SK-N-SH treated with all-trans-retinoic acid at 6 μM for 48 hours (cell line): ENCODE results near the gene GRIK2.
"Not testable (repeated sequence)": the region's sequence is repeated elsewhere in the genome, so short reads cannot be mapped to it uniquely, and the experiment has no call there.

Source experiments
- ATAC-seq: fragments of 200-7000 bp; cut with Tn5 transposase; 3 replicates; pipeline ENCODE4 v1.9.1; 2020; ENCODE audit warnings: mild to moderate bottlenecking, moderate library complexity
- CREB5 ChIP-seq: fragments of 250-450 bp; sonication (Bioruptor Pico); IDR thresholded peaks from 2 replicates; pipeline ENCODE4 v1.5.1; 2020; ENCODE audit warnings: low read depth, mild to moderate bottlenecking, moderate library complexity
- CSDC2 ChIP-seq: fragments of 250-450 bp; sonication (Bioruptor Pico); IDR thresholded peaks from 2 replicates; pipeline ENCODE4 v1.5.0; 2020; ENCODE audit warnings: mild to moderate bottlenecking, moderate library complexity
- CSRNP3 ChIP-seq: fragments of 250-450 bp; sonication (Bioruptor Pico); IDR thresholded peaks from 2 replicates; pipeline ENCODE4 v1.5.1; 2021; ENCODE audit warnings: mild to moderate bottlenecking, moderate library complexity
- GLIS3 ChIP-seq: fragments of 250-450 bp; sonication (Bioruptor Pico); IDR thresholded peaks from 2 replicates; pipeline ENCODE4 v1.5.0; 2020; ENCODE audit warnings: mild to moderate bottlenecking, moderate library complexity
- ISL1 ChIP-seq: fragments of 250-450 bp; sonication (Bioruptor Pico); IDR thresholded peaks from 2 replicates; pipeline ENCODE4 v2.1.2; 2022; ENCODE audit warnings: mild to moderate bottlenecking, moderate library complexity
- OSR1 ChIP-seq: fragments of 250-450 bp; sonication (Bioruptor Pico); IDR thresholded peaks from 2 replicates; pipeline ENCODE4 v1.8.0; 2022; ENCODE audit warnings: moderate library complexity, mild to moderate bottlenecking, inconsistent platforms
- PATZ1 ChIP-seq: fragments of 250-450 bp; sonication (Bioruptor Pico); IDR thresholded peaks from 2 replicates; pipeline ENCODE4 v1.8.0; 2020; ENCODE audit warnings: mild to moderate bottlenecking, moderate library complexity, borderline replicate concordance
- POU6F1 ChIP-seq: fragments of 250-450 bp; sonication (Bioruptor Pico); IDR thresholded peaks from 2 replicates; pipeline ENCODE4 v1.8.0; 2021; ENCODE audit warnings: low read depth, mild to moderate bottlenecking, moderate library complexity, borderline replicate concordance
- SNAI2 ChIP-seq: fragments of 250-450 bp; sonication (Bioruptor Pico); IDR thresholded peaks from 2 replicates; pipeline ENCODE4 v1.5.0; 2020; ENCODE audit warnings: mild to moderate bottlenecking, moderate library complexity
- TCF4 ChIP-seq: fragments of 250-450 bp; sonication (Bioruptor Pico); IDR thresholded peaks from 2 replicates; pipeline ENCODE4 v1.8.0; 2021; ENCODE audit warnings: mild to moderate bottlenecking, moderate library complexity, borderline replicate concordance
- TOX ChIP-seq: fragments of 250-450 bp; sonication (Bioruptor Pico); IDR thresholded peaks from 2 replicates; pipeline ENCODE4 v1.8.0; 2021; ENCODE audit warnings: mild to moderate bottlenecking, moderate library complexity, borderline replicate concordance
- TSHZ2 ChIP-seq: fragments of 250-450 bp; sonication (Bioruptor Pico); IDR thresholded peaks from 2 replicates; pipeline ENCODE4 v1.5.0; 2020; ENCODE audit warnings: mild to moderate bottlenecking, moderate library complexity
- ZC3H10 ChIP-seq: fragments of 250-450 bp; sonication (Bioruptor Pico); IDR thresholded peaks from 2 replicates; pipeline ENCODE4 v1.5.1; 2021; ENCODE audit warnings: mild to moderate bottlenecking, moderate library complexity
- ZFP30 ChIP-seq: fragments of 450-650 bp; formaldehyde crosslinking; IDR thresholded peaks from 2 replicates; pipeline ENCODE4 v1.5.0; 2022; ENCODE audit warnings: mild to moderate bottlenecking, moderate library complexity
- ZNF565 ChIP-seq: fragments of 450-650 bp; formaldehyde crosslinking; conservative IDR thresholded peaks from 2 replicates; pipeline ENCODE4 v1.5.0; 2020; ENCODE audit warnings: low read depth, mild to moderate bottlenecking, moderate library complexity
- ZNF70 ChIP-seq: fragments of 450-650 bp; formaldehyde crosslinking; IDR thresholded peaks from 2 replicates; pipeline ENCODE4 v1.5.0; 2020; ENCODE audit warnings: mild to moderate bottlenecking, moderate library complexity
- ZNF8 ChIP-seq: fragments of 450-650 bp; formaldehyde crosslinking; IDR thresholded peaks from 2 replicates; pipeline ENCODE4 v1.5.0; 2020; ENCODE audit warnings: mild to moderate bottlenecking, moderate library complexity

Gene GRIK2

GRCh38 chr6:101393251-101393828 lies at the start of gene GRIK2:
GRIK2 (plus strand) TSS chr6:101393708.
- ATAC-seq, result peak; percentile 89
- TF ChIP-seq CREB5 (CRISPR knock-in tag), result no peak

GRCh38 chr6:101344885-101345284 lies 48.6 kb upstream of the GRIK2 start:
- no peak for ATAC-seq
- TF ChIP-seq ZC3H10 (CRISPR knock-in tag) (no peak), TOX (CRISPR knock-in tag) (no peak), TCF4 (CRISPR knock-in tag) (no peak), GLIS3 (CRISPR knock-in tag) (no peak), SNAI2 (CRISPR knock-in tag) (no peak), CREB5 (CRISPR knock-in tag) (no peak), ISL1 (CRISPR knock-in tag) (no peak), ZFP30 (CRISPR knock-in tag) (no peak), ZNF8 (CRISPR knock-in tag) (no peak), POU6F1 (CRISPR knock-in tag) (no peak), CSRNP3 (CRISPR knock-in tag) (no peak), CSDC2 (CRISPR knock-in tag) (no peak), ZNF565 (CRISPR knock-in tag) (no peak), TSHZ2 (CRISPR knock-in tag) (no peak), ZNF70 (no peak), OSR1 (CRISPR knock-in tag) (no peak), PATZ1 (CRISPR knock-in tag) (no peak)

- ATAC-seq, result no peak
- TF ChIP-seq ZNF565 (CRISPR knock-in tag) (no peak), ZC3H10 (CRISPR knock-in tag) (no peak), TOX (CRISPR knock-in tag) (no peak), ISL1 (CRISPR knock-in tag) (no peak)
- TF ChIP-seq, all 23 proteins: peak for 0
Measured at GRCh38 chr6:101348816-101349215, 44.7 kb upstream of the GRIK2 start.

- not testable (repeated sequence) for ATAC-seq
Measured at GRCh38 chr6:101350631-101351030, 42.9 kb upstream of the GRIK2 start.
